Spleen (tissue), 11 donors: ENCODE measurements around the gene GET3. TPM values are rescaled to one million over a fixed set of nuclear protein-coding genes. Genes with fewer than 3 reads are reported as not detected.
A peak's percentile ranks its signal among the peaks of the same experiment; 100 is the strongest.

Experiments
- DNase-seq: peaks from one replicate; pipeline ENCODE4 v3.0.0-alpha.2; 2020
- H3K27ac ChIP-seq, 8 donors: fragments of 200-600 bp; sonication (generic) in 7 of 8; 1 replicate in 4 of 8; 2 replicates in 4 of 8; pipeline versions ENCODE4 v1.5.0 to v1.8.0; 2016 to 2021; ENCODE audit warnings: inconsistent platforms in 4 of 8, mild to moderate bottlenecking in 4 of 8, moderate library complexity in 1 of 8
- H3K27me3 ChIP-seq, 7 donors: fragments of 200-600 bp; sonication (generic) in 6 of 7; replicated peaks in 1 of 7; 1 replicate in 4 of 7; 2 replicates in 3 of 7; pipeline versions ENCODE4 v1.5.0 to v1.8.0; 2016 to 2021; ENCODE audit warnings: inconsistent platforms in 3 of 7, mild to moderate bottlenecking in 1 of 7
- H3K36me3 ChIP-seq, 6 donors: fragments of 200-600 bp; sonication (generic) in 5 of 6; 1 replicate in 4 of 6; 2 replicates in 2 of 6; pipeline versions ENCODE4 v1.5.0 to v1.8.0; 2016 to 2021; ENCODE audit warnings: inconsistent platforms in 2 of 6
- H3K4me1 ChIP-seq, 6 donors: fragments of 200-600 bp; sonication (generic) in 5 of 6; 1 replicate in 3 of 6; 2 replicates in 3 of 6; pipeline versions ENCODE4 v1.5.0 to v1.8.0; 2016 to 2021; ENCODE audit warnings: inconsistent platforms in 3 of 6
- H3K4me3 ChIP-seq, 8 donors: fragments of 200-600 bp; sonication (generic) in 7 of 8; 1 replicate in 4 of 8; 2 replicates in 4 of 8; pipeline versions ENCODE4 v1.5.0 to v1.8.0; 2016 to 2021; ENCODE audit warnings: inconsistent platforms in 4 of 8, mild to moderate bottlenecking in 4 of 8, moderate library complexity in 2 of 8
- H3K9me3 ChIP-seq, 8 donors: fragments of 200-600 bp; sonication (generic) in 7 of 8; 1 replicate in 4 of 8; 2 replicates in 4 of 8; pipeline versions ENCODE4 v1.5.0 to v1.8.0; 2016 to 2021; ENCODE audit warnings: inconsistent platforms in 4 of 8
- CTCF ChIP-seq, 11 experiments: fragments of 200-600 bp in 7 of 11; fragments of 450-650 bp in 4 of 11; sonication (generic) in 4 of 11; IDR thresholded peaks in 8 of 11; conservative IDR thresholded peaks in 3 of 11; 1 replicate in 7 of 11; 2 replicates in 4 of 11; pipeline versions ENCODE4 v1.4.0 to v1.8.0; 2016 to 2021; ENCODE audit warnings: antibody characterized with exemption in 11 of 11, inconsistent platforms in 4 of 11, mild to moderate bottlenecking in 1 of 11
- POLR2A ChIP-seq, 3 donors: fragments of 450-650 bp; IDR thresholded peaks; one replicate each; pipeline ENCODE4 v1.5.1; 2017; ENCODE audit warnings: antibody characterized with exemption in 3 of 3, mild to moderate bottlenecking in 1 of 3
- POLR2AphosphoS5 ChIP-seq, 3 donors: sonication (generic); formaldehyde crosslinking; IDR thresholded peaks; one replicate each; pipeline ENCODE4 v1.5.1; 2017; ENCODE audit warnings: antibody characterized with exemption in 3 of 3
- WGBS, 5 donors: extraction: QIAGEN DNeasy Blood & Tissue Kit in 3 of 5; methylation state at CpG; one replicate each; pipeline versions ENCODE4 v1.1.5 to v1.1.7; 2013 to 2018; 5-methylcytosine and 5-hydroxymethylcytosine counted together
- intact Hi-C: fragments of 100-400 bp; cut with DNase I; formaldehyde crosslinking; loops from one replicate; pipeline ENCODE4 v1.15.0; 2023; ENCODE audit warnings: low total_unique reads
- polyA plus RNA-seq, 3 donors: library from polyadenylated mRNA; stranded (reverse); fragments of 200-250 nt; gene quantifications; one replicate each; pipeline ENCODE4 v1.2.1, GENCODE V29; 2013
- total RNA-seq, 7 donors: library from RNA; depleted of rRNA in 3 of 7; stranded (reverse); fragments of >200 nt in 3 of 7; fragmentation: NEBNext Ultra II Directional in 4 of 7; extraction: Animal tissue kit (Norgen Biotek cat#: 25700) in 4 of 7; gene quantifications; one replicate each; pipeline versions ENCODE4 v1.1.0 to v1.2.1, GENCODE V29; 2016 to 2021
- donor health status: healthy with polysubstance abuse.
- donor health status: DM: no; HTN: no; CAD: no; lungs with moderate emphysema.
- donor health status: DM: no; HTN: no; CAD: no.
- donor health status: Bipolar disorder and iron deficiency.
- donor health status: healthy.
- donor health status: DM: no; HTN: no; CAD: no.
- donor health status: DM: yes; HTN: yes; CAD: no.

Gene GET3
- total and polyA plus RNA-seq, 10 donors: 32.7 to 68.0 (median 41.2) TPM

GRCh38 chr19:12784394-12784870 lies 47.1 kb downstream of the GET3 start:
- no peaks in the 10 kb centered on the region for H3K9me3 ChIP-seq
- no peak for TF ChIP-seq CTCF (IDR thresholded peaks at IDR 0.05 in 8 of 11, conservative IDR thresholded peaks at IDR 0.05 in 3 of 11)
- no peak for TF ChIP-seq POLR2A (IDR thresholded peaks at IDR 0.05)
- TF ChIP-seq POLR2AphosphoS5 (IDR thresholded peaks at IDR 0.05): no peak
- H3K36me3 ChIP-seq: no peaks in the 10 kb centered on the region
- H3K27me3 ChIP-seq: no peaks in the 10 kb centered on the region
- H3K27ac ChIP-seq: peak overlapping the region; percentile 95 to 100 (median 100)
- DNase-seq: no peak
- peak overlapping the region in 1 of 8 donors; percentile 66 for H3K4me3 ChIP-seq
- 64 to 82% (median 72%) methylated on average over 10 of the region's 10 CpGs for WGBS, 5 donors
- H3K4me1 ChIP-seq: peaks cover 66 to 97% (median 90%) of the 10 kb centered on the region in 6 donors
- intact Hi-C loops: no loop called here

- Histone ChIP-seq H3K27me3 (no peaks in the 10 kb centered on the region), H3K36me3 (no peaks in the 10 kb centered on the region), H3K27ac (peak overlapping the region; percentile 95 to 100 (median 100)), H3K4me1 (peaks cover 64 to 92% (median 86%) of the 10 kb centered on the region in 6 donors), H3K9me3 (no peaks in the 10 kb centered on the region), H3K4me3 (peak overlapping the region in 1 of 8 donors; percentile 53)
- 26 to 60% (median 47%) methylated on average over 4 to 5 of the region's 5 CpGs for WGBS, 5 donors
- no peak for TF ChIP-seq CTCF (IDR thresholded peaks at IDR 0.05 in 8 of 11, conservative IDR thresholded peaks at IDR 0.05 in 3 of 11)
- no peak for TF ChIP-seq POLR2AphosphoS5 (IDR thresholded peaks at IDR 0.05)
- no peak for TF ChIP-seq POLR2A (IDR thresholded peaks at IDR 0.05)
- intact Hi-C loops: no loop called here
- no peak for DNase-seq
Observed at GRCh38 chr19:12784871-12785430, 47.7 kb downstream of the GET3 start.

- intact Hi-C loops: no loop called here
- Histone ChIP-seq H3K27ac (peak overlapping the region; percentile 79 to 100 (median 100)), H3K4me3 (peak overlapping the region in 2 of 8 donors; percentile 3 to 53), H3K36me3 (no peaks in the 10 kb centered on the region), H3K4me1 (peaks cover 64 to 94% (median 87%) of the 10 kb centered on the region in 6 donors), H3K27me3 (no peaks in the 10 kb centered on the region), H3K9me3 (no peaks in the 10 kb centered on the region)
- 34 to 57% (median 45%) methylated on average over 4 of the region's 4 CpGs for WGBS, 5 donors
- TF ChIP-seq POLR2AphosphoS5 (IDR thresholded peaks at IDR 0.05): peak in 2 of 3 donors; percentile 42 to 49
- no peak for TF ChIP-seq CTCF (IDR thresholded peaks at IDR 0.05 in 8 of 11, conservative IDR thresholded peaks at IDR 0.05 in 3 of 11)
- DNase-seq: peak; percentile 82
Observed at GRCh38 chr19:12785431-12786031, 48.2 kb downstream of the GET3 start.

- no peaks in the 10 kb centered on the region for H3K9me3 ChIP-seq
- intact Hi-C loops: no loop called here
- peaks cover 0 to 2% (median 0%) of the 10 kb centered on the region in 7 donors for H3K27me3 ChIP-seq
- H3K4me1 ChIP-seq: peaks cover 63 to 99% (median 91%) of the 10 kb centered on the region in 6 donors
- DNase-seq: peak; percentile 92
- 18 to 32% (median 27%) methylated on average over 8 to 18 of the region's 18 CpGs for WGBS, 5 donors
- no peak for TF ChIP-seq POLR2A (IDR thresholded peaks at IDR 0.05)
- TF ChIP-seq POLR2AphosphoS5 (IDR thresholded peaks at IDR 0.05): peak; percentile 42 to 80 (median 63)
- TF ChIP-seq CTCF (IDR thresholded peaks at IDR 0.05 in 8 of 11, conservative IDR thresholded peaks at IDR 0.05 in 3 of 11): no peak
- no peaks in the 10 kb centered on the region for H3K36me3 ChIP-seq
- peak overlapping the region in 2 of 8 donors; percentile 3 to 53 for H3K4me3 ChIP-seq
- H3K27ac ChIP-seq: peak overlapping the region; percentile 79 to 100 (median 100)
Observed at GRCh38 chr19:12786141-12786870, 49.0 kb downstream of the GET3 start.
